Brain microvascular endothelial cell (primary cell): ENCODE results near the gene EIF4E3.

Experiments used
- DNase-seq: peaks from one replicate; pipeline ENCODE4 v3.0.0-alpha.2; 2020
- H3K27ac ChIP-seq: fragments of 250-450 bp; sonication (Bioruptor Pico); 2 replicates; pipeline ENCODE4 v1.5.1; 2020; ENCODE audit warnings: mild to moderate bottlenecking, moderate library complexity
- H3K27me3 ChIP-seq: fragments of 250-450 bp; sonication (Bioruptor Pico); replicated peaks from 2 replicates; pipeline ENCODE4 v1.5.1; 2020; ENCODE audit warnings: mild to moderate bottlenecking
- H3K36me3 ChIP-seq: fragments of 250-450 bp; sonication (Bioruptor Pico); replicated peaks from 2 replicates; pipeline ENCODE4 v1.5.1; 2020; ENCODE audit warnings: mild to moderate bottlenecking
- H3K4me3 ChIP-seq: 2 replicates; pipeline ENCODE4 v1.5.1; 2011; ENCODE audit warnings: low read depth, mild to moderate bottlenecking, control low read depth, low read length, moderate library complexity
- CTCF ChIP-seq: IDR thresholded peaks from 2 replicates; pipeline ENCODE4 v1.5.1; 2011; ENCODE audit warnings: low read depth, mild to moderate bottlenecking, moderate library complexity, low read length, control low read depth, inconsistent platforms; ENCODE audit errors: missing control alignments
- in situ Hi-C: cut with HindIII; loops from 2 replicates; pipeline ENCODE4 v1.10.0; 2017; ENCODE audit warnings: low sequenced_read_pairs, low pct_ligation_motif_present

The EIF4E3 gene

GRCh38 chr3:71629289-71629688, 95.9 kb downstream of the EIF4E3 start:
- Histone ChIP-seq H3K4me3 (no peak overlapping the region), H3K36me3 (no peaks in the 10 kb centered on the region), H3K27ac (no peak overlapping the region), H3K27me3 (no peaks in the 10 kb centered on the region)
- peak; percentile 15 for DNase-seq
- in situ Hi-C loops = loop anchor here (25.0 kb wide), 1 partner anchor 1092 kb away; no protein-coding TSS in a partner anchor
- TF ChIP-seq CTCF = no peak

- no peak for TF ChIP-seq CTCF
- Histone ChIP-seq H3K27ac (no peak overlapping the region), H3K4me3 (no peak overlapping the region), H3K36me3 (no peaks in the 10 kb centered on the region), H3K27me3 (no peaks in the 10 kb centered on the region)
- in situ Hi-C loops = loop anchor here (25.0 kb wide), 1 partner anchor 1091 kb away; no protein-coding TSS in a partner anchor
- no peak for DNase-seq
Measured at GRCh38 chr3:71628522-71628921, 96.7 kb downstream of the EIF4E3 start.

GRCh38 chr3:71625676-71626075, 99.5 kb downstream of the EIF4E3 start:
- no peak for DNase-seq

More at GRCh38 chr3:71625676-71626075, 99.5 kb downstream of the EIF4E3 start:
- in situ Hi-C loops = loop anchor here (25.0 kb wide), 1 partner anchor 1088 kb away; no protein-coding TSS in a partner anchor
- Histone ChIP-seq H3K36me3 (no peaks in the 10 kb centered on the region), H3K27ac (no peak overlapping the region), H3K27me3 (no peaks in the 10 kb centered on the region), H3K4me3 (no peak overlapping the region)
- no peak for TF ChIP-seq CTCF
